ENCODE measurements around the gene SH3YL1.

SH3YL1 gene

GRCh38 chr2:223971-224760 is 39.7 kb downstream of the SH3YL1 start:
- no peak for TF ChIP-seq CTCF (IDR thresholded peaks at IDR 0.05)

- no peak for TF ChIP-seq CTCF (IDR thresholded peaks at IDR 0.05)
Observed at GRCh38 chr2:223451-223850, 40.4 kb downstream of the SH3YL1 start.

- TF ChIP-seq CTCF (IDR thresholded peaks at IDR 0.05): no peak
Observed at GRCh38 chr2:216068-216467, 47.8 kb downstream of the SH3YL1 start.

- no peak for TF ChIP-seq CTCF (IDR thresholded peaks at IDR 0.05)
Observed at GRCh38 chr2:213932-214693, 49.7 kb downstream of the SH3YL1 start.

- TF ChIP-seq CTCF (IDR thresholded peaks at IDR 0.05): no peak
Observed at GRCh38 chr2:211486-212184, 52.2 kb downstream of the SH3YL1 start.

- no peak for TF ChIP-seq CTCF (IDR thresholded peaks at IDR 0.05)
Observed at GRCh38 chr2:210660-211059, 53.2 kb downstream of the SH3YL1 start.

- TF ChIP-seq CTCF (IDR thresholded peaks at IDR 0.05): no peak
Observed at GRCh38 chr2:209470-209869, 54.4 kb downstream of the SH3YL1 start.
